Activated CD8-positive, alpha-beta T cell treated with anti-CD3 and anti-CD28 coated beads, Interleukin-2, amount 10 ng/mL, durations not matched to agents 7 days and 5 days (primary cell): Measurements from ENCODE around the gene NFIC. TPM values are rescaled to one million over a fixed set of nuclear protein-coding genes. Genes with fewer than 3 reads are reported as not detected.
A peak's percentile ranks its signal among the peaks of the same experiment; 100 is the strongest.
"Not testable (repeated sequence)": the region's sequence is repeated elsewhere in the genome, so short reads cannot be mapped to it uniquely, and the experiment has no call there.

Source experiments
- ATAC-seq: fragments of 150-1000 bp; cut with Tn5 transposase; one replicate; pipeline ENCODE4 v1.10.0; 2021; ENCODE audit warnings: moderate library complexity
- CTCF ChIA-PET: fragments of 350-600 bp; sonication (Branson Sonifier 250); formaldehyde crosslinking; loops from one replicate; lab custom pipeline; 2021; ENCODE audit warnings: antibody characterized with exemption; lab: Charles Lee
- POLR2A ChIA-PET: fragments of 350-600 bp; sonication (Branson Sonifier 250); formaldehyde crosslinking; loops from one replicate; lab custom pipeline; 2021; ENCODE audit warnings: antibody characterized with exemption; lab: Charles Lee
- DNase-seq: peaks from one replicate; pipeline ENCODE4 v3.0.0-alpha.2; 2020
- H3K27ac Mint-ChIP-seq: one replicate; pipeline ENCODE4 v1.8.0; 2021; ENCODE audit warnings: mild to moderate bottlenecking, mixed read lengths
- H3K27me3 Mint-ChIP-seq: one replicate; pipeline ENCODE4 v1.8.0; 2021; ENCODE audit warnings: low read depth, mixed read lengths
- H3K36me3 Mint-ChIP-seq: one replicate; pipeline ENCODE4 v1.8.0; 2021; ENCODE audit warnings: low read depth, mixed read lengths
- H3K4me1 Mint-ChIP-seq: one replicate; pipeline ENCODE4 v1.8.0; 2021; ENCODE audit warnings: low read depth, mixed read lengths
- H3K4me3 Mint-ChIP-seq: one replicate; pipeline ENCODE4 v1.8.0; 2021; ENCODE audit warnings: mild to moderate bottlenecking, mixed read lengths
- H3K9me3 Mint-ChIP-seq: one replicate; pipeline ENCODE4 v1.8.0; 2022; ENCODE audit warnings: mixed read lengths; ENCODE audit not compliant: insufficient read depth
- total RNA-seq, 2 experiments: library from RNA; stranded (reverse); gene quantifications; one replicate each; pipeline ENCODE4 v1.2.3, GENCODE V29; 2021

Gene NFIC
- total RNA-seq, 2 experiments from 2014 or later, result 13.4 to 14.0 TPM

DNA sequence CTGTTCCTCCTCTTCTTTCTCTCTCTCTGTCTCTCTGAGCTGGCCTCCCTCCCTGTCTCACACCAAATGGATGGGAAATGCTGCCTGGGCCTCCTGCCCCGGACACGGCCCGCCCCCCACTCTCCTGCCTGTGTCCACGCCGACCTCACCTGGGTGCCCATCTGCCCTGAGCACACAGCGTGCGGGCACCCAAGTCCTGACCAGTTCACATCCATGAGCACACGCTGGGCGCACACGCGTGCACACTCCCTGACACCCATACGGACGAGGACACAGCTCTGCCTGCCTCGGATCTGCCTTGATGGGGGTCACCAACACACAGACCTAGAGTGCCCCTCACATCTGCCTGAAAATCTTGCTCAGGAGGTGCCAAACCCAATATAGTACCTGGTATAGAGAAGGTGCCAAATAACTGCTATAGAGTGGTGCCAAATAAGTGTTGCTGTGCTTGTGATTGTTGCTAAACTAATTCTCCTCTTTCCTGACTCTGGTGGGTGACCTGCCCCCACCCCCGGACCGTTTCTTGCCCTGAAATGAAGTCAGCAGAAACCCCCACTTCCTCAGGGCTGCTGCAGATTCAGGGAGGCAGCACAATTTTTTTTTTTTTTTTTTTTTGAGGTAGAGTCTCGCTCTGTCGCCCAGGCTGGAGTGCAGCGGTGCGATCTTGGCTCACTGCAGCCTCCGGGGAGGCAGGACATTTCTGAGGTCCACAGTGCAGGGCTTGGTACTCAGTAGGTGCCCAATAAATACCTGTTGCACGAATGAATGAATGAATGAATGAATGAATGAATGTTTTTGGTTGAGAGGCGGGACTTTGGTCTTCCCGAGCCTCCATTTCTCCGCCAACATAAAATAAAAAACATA, 4.6 kb downstream of the NFIC start:
- no peaks in the 10 kb centered on the region for H3K9me3 Mint-ChIP-seq
- H3K4me3 Mint-ChIP-seq, result no peak overlapping the region
- peaks cover 12% of the 10 kb centered on the region for H3K27me3 Mint-ChIP-seq
- POLR2A ChIA-PET, result no interaction called here
- no peaks in the 10 kb centered on the region for H3K36me3 Mint-ChIP-seq
- DNase-seq (no peak), ATAC-seq (no peak)
- no peak overlapping the region for H3K27ac Mint-ChIP-seq
- CTCF ChIA-PET, result no interaction called here
- peaks cover 20% of the 10 kb centered on the region for H3K4me1 Mint-ChIP-seq

DNA sequence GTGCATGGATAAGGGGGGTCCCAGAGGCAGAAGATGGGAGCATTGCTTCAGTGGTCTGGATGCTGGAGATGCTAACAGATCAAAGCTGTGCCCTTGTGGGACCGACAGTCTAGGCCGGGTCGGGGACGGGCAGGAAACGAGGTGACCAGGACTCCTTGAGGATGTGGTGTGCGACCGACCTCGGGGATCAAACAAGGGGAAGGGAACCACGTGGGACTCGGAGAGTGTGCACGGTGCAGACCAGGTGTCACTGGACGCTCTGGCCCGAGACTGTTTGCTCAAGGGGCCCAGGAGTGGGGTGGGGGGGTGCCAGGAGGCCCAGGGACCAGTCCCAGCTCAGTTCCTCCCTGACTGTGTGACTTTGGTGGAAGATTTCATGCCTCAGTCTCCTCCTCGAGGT, 6.0 kb downstream of the NFIC start:
- Mint-ChIP-seq H3K36me3 (no peaks in the 10 kb centered on the region), H3K27me3 (peaks cover 10% of the 10 kb centered on the region), H3K4me1 (peaks cover 20% of the 10 kb centered on the region), H3K4me3 (no peak overlapping the region), H3K9me3 (no peaks in the 10 kb centered on the region), H3K27ac (no peak overlapping the region)
- no peak for ATAC-seq
- no peak for DNase-seq
- POLR2A ChIA-PET, result no interaction called here
- CTCF ChIA-PET, result interaction anchor here (2.5 kb wide), 1 partner anchor 58 kb away, joined by 9 read pairs; no protein-coding TSS in a partner anchor

DNA sequence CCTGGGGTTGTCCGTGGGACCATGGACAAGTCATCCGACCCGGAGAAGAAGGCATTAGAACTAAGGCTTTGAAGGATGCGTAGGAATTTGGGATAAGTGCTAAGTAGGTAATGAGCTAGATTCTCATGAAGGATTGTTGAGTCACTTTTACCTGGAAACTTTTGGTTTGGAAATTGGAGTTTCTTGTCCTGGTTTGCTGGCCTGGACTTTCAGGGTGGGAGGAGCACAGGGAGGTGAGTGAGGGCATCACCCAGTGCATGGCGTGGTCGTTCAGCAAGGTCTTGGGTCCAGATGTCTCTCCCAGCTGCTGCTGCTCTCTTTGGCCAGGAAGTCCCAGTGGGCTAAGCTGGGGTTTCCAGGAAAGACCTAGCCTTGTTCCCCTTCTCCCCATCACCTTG, 7.6 kb downstream of the NFIC start:
- H3K36me3 Mint-ChIP-seq, result no peaks in the 10 kb centered on the region
- H3K27me3 Mint-ChIP-seq, result peaks cover 2% of the 10 kb centered on the region
- no peak for ATAC-seq
- no peak overlapping the region for H3K4me3 Mint-ChIP-seq
- ChIA-PET POLR2A (no interaction called here), CTCF (interaction anchor here (2.5 kb wide), 1 partner anchor 56 kb away, joined by 9 read pairs; no protein-coding TSS in a partner anchor)
- H3K4me1 Mint-ChIP-seq, result peaks cover 11% of the 10 kb centered on the region
- DNase-seq, result no peak
- H3K9me3 Mint-ChIP-seq, result no peaks in the 10 kb centered on the region
- H3K27ac Mint-ChIP-seq, result no peak overlapping the region

DNA sequence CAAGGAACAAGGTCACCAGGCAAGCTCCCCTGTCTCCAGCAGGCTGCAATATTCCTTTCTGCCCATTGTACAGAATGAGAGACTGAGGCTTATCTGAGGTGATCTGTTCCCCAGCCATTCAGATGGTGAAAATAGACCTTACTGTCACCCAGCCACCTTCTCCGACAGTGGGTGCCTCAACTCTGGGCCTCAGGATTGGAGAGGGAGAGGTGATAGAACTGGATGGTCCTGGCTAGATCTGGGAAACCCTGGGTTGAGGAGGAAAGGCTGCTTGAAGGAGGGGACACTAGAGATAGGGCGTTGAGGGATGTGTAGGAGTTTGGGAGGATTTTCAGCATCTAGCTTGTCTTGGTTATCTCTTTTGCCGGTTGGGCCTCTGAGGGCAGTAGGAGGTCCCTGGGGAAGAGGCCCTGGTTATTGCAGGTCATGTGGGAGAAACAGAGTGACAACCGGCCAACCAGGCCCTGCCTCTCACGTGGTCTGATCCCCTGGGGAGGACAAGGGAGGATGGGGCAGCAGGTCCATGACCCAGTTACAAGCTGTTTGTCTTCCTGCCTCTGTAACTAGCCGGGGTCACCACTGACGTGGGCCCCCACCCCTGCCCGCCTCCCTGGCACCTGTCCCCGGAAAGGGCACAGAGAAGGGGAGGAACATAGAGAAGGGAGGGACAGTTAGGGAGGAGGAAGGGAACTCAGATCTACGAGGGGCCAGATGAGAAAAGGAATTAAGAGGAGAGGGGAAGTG, 8.2 kb downstream of the NFIC start:
- H3K27ac Mint-ChIP-seq, result no peak overlapping the region
- CTCF ChIA-PET, result interaction anchor here (2.5 kb wide), 1 partner anchor 55 kb away, joined by 9 read pairs; no protein-coding TSS in a partner anchor
- ATAC-seq (no peak), DNase-seq (no peak)
- POLR2A ChIA-PET, result no interaction called here
- no peaks in the 10 kb centered on the region for H3K9me3 Mint-ChIP-seq
- H3K4me1 Mint-ChIP-seq, result peaks cover 9% of the 10 kb centered on the region
- H3K36me3 Mint-ChIP-seq, result no peaks in the 10 kb centered on the region
- H3K27me3 Mint-ChIP-seq, result no peaks in the 10 kb centered on the region
- H3K4me3 Mint-ChIP-seq, result no peak overlapping the region

DNA sequence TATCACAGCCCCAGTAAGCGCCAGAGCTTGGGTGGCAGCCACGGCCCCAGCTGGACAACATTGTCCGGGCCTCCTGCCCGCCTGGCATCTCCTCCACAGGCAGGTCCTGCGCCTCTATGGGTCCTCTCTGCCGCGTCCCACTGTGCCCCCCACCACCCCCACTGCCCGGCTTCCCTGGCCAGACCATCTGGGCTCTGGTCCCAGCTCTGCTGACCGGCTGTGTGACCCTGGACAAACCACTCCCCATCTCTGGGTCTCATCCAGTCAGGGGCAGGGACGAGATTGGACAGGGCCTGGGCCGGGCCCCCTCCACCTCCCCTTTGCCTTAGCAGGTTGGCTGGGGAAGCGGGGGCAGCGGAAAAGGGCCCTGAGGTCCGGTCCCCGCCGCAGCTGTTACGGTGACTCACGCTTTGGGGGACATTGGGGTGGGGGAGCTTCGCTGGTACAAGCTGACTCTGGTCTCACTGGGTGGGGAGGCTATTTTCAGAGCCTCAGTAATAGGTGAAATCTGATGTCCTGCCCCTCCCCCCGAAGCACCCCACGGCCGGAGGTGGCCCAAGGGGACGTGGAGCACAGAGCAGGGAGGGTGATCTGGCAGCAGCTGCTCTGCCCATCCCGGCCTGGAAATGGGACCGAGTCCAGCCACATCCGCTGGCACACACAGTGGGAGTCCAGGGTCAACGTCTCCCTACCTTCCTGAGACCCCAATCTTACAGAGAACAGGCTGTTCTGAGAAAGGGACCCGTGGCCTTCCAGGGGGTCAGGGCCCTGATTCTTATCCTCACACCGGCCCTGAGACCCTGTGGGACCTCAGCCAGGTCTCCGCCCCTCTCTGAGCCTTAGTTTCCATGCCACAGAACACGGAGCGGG, 9.1 kb downstream of the NFIC start:
- ChIA-PET CTCF (no interaction called here), POLR2A (no interaction called here)
- H3K27me3 Mint-ChIP-seq, result no peaks in the 10 kb centered on the region
- no peak overlapping the region for H3K4me3 Mint-ChIP-seq
- DNase-seq (no peak), ATAC-seq (no peak)
- H3K36me3 Mint-ChIP-seq, result no peaks in the 10 kb centered on the region
- no peak overlapping the region for H3K27ac Mint-ChIP-seq
- peaks cover 9% of the 10 kb centered on the region for H3K4me1 Mint-ChIP-seq
- no peaks in the 10 kb centered on the region for H3K9me3 Mint-ChIP-seq

DNA sequence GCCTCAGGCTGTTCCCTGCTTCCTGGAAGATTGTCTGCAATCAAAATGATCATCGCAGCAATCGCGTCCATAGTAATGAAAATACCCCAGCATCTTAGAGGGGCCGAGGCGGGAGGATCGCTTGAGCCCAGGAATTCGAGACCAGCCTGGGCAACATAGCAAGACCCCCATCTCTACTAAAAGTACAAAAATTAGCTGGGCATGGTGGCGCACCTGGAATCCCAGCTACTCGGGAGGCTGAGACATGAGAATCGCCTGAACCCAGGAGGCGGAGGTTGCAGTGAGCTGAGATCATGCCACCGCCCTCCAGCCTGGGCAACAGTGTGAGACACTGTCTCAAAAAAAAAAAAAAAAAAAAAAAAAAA, 9.7 kb downstream of the NFIC start:
- ATAC-seq, CTCF ChIA-PET, H3K4me3 Mint-ChIP-seq, H3K4me1 Mint-ChIP-seq, POLR2A ChIA-PET, H3K27me3 Mint-ChIP-seq, DNase-seq, H3K27ac Mint-ChIP-seq, H3K36me3 Mint-ChIP-seq, H3K9me3 Mint-ChIP-seq: not testable (repeated sequence)

DNA sequence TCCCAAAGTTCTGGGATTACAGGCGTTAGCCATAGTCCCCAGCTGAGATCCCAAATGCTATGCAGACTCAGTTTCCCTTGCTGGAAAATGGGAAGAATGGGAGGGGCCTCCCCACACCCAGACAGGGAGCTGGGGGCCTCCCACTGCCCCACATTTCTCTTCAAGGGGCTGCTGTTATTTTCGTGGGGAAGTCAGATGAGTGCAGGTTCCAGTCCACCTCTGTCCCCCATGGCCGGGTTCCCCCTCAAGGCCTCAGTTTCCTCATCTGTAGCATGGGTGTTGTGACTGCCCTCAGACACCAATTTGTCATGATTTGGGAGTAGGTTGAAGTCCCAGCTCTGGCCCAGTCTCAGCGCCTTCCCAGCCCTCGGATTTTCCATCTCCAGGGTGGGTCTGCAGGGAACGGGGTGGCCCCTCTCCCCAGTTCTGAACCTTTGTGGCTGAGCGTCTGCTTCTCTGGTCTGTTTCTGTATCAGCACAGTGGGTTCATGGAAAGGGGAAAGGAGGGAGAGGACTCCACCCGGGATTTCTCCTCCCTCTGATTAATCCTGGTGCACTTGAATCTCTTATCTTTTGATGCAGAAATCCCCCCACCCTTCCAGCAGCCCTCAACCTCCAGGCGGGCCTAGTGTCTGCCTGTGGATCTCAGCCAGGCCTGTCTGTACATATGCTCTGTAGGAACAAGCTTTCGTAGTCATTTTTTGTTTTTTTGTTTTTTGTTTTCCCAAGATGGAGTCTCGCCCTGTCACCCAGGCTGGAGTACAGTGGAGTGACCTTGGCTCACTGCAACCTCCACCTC, 12.2 kb downstream of the NFIC start:
- Mint-ChIP-seq H3K9me3 (no peaks in the 10 kb centered on the region), H3K4me1 (peaks cover 2% of the 10 kb centered on the region), H3K36me3 (no peaks in the 10 kb centered on the region), H3K4me3 (no peak overlapping the region), H3K27ac (no peak overlapping the region), H3K27me3 (no peaks in the 10 kb centered on the region)
- DNase-seq, result no peak
- no peak for ATAC-seq
- ChIA-PET CTCF (interaction anchor here (1.5 kb wide), 1 partner anchor 51 kb away, joined by 3 read pairs; no protein-coding TSS in a partner anchor), POLR2A (interaction anchor here (0.7 kb wide), 1 partner anchor 241 kb away, joined by 3 read pairs; no protein-coding TSS in a partner anchor)

DNA sequence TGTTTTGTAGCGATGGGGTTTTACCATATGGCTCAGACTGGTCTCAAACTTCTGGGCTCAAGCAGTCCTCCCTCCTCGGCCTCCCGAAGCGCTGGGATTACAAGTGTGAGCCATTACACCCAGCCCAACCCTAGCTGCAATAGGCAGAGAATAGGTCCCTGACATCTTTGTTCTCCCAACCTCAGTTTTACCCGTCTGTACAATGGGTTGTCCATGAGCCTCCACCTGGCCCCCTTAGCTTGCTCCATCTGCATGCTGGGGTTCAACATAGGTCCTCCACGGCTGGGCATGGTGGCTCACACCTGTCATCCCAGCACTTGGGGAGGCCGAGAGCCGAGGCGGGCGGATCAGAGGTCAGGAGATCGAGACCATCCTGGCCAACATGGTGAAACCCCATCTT, 14.4 kb downstream of the NFIC start:
- ChIA-PET CTCF (no interaction called here), POLR2A (no interaction called here)
- Mint-ChIP-seq H3K36me3 (no peaks in the 10 kb centered on the region), H3K27ac (no peak overlapping the region), H3K4me1 (no peaks in the 10 kb centered on the region), H3K27me3 (no peaks in the 10 kb centered on the region), H3K4me3 (no peak overlapping the region), H3K9me3 (no peaks in the 10 kb centered on the region)
- DNase-seq (no peak), ATAC-seq (no peak)

DNA sequence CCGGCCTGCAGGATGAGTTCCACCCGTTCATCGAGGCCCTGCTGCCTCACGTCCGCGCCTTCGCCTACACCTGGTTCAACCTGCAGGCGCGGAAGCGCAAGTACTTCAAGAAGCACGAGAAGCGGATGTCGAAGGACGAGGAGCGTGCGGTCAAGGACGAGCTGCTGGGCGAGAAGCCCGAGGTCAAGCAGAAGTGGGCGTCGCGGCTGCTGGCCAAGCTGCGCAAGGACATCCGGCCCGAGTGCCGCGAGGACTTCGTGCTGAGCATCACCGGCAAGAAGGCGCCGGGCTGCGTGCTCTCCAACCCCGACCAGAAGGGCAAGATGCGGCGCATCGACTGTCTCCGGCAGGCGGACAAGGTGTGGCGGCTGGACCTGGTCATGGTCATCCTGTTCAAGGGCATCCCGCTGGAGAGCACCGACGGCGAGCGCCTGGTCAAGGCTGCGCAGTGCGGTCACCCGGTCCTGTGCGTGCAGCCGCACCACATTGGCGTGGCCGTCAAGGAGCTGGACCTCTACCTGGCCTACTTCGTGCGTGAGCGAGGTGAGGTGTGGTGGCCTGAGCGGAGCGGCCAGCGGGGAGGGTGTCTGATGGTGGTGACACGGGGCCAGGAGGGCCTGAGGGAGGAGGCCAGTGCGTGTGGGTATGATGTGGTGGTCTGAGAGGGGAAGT, 15.5 kb downstream of the NFIC start:
- DNase-seq (no peak), ATAC-seq (no peak)
- Mint-ChIP-seq H3K36me3 (no peaks in the 10 kb centered on the region), H3K27ac (no peak overlapping the region), H3K4me1 (no peaks in the 10 kb centered on the region), H3K4me3 (no peak overlapping the region), H3K27me3 (no peaks in the 10 kb centered on the region), H3K9me3 (no peaks in the 10 kb centered on the region)
- POLR2A ChIA-PET, result no interaction called here
- CTCF ChIA-PET, result no interaction called here

DNA sequence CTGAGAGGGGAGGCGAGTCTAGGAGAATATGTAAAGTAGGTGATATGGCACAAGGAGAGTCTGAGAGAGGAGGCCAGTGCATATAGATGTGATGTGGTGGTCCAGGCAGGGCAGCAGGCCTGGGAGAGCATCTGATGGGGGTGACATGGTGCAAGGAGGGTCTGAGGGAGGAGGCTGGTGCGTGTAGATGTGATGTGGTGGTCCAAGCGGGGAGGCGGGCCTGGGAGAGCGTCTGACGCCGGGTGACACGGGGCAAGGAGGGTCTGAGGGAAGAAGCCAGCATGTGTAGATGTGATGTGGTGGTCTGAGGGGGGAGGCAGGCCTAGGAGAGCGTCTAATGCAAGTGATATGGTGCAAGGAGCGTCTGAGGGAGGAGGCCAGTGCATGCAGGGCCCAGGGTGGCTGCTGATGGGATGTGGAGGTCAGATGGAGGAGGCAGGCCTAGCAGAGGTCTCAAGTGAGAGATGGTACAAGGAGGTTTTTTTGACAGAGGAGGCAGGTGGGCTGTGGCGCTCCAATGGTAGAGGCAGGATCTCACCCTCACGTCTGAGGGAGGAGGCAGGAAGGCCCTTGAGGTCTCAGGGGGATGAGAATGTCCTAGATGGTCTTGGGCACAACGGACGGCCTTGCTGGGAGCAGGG, 16.2 kb downstream of the NFIC start:
- CTCF ChIA-PET, result no interaction called here
- Mint-ChIP-seq H3K36me3 (no peaks in the 10 kb centered on the region), H3K27ac (peak overlapping the region; percentile 23), H3K4me1 (no peaks in the 10 kb centered on the region), H3K4me3 (no peak overlapping the region), H3K27me3 (no peaks in the 10 kb centered on the region), H3K9me3 (no peaks in the 10 kb centered on the region)
- POLR2A ChIA-PET, result no interaction called here
- no peak for ATAC-seq
- no peak for DNase-seq
